GM19455 (cell line): ENCODE data around the gene POLDIP2.

Source experiments
- ATAC-seq: cut with Tn5 transposase; IDR thresholded peaks from one replicate; pipeline ENCODE4 v1.9.1; 2021; ENCODE audit not compliant: unreplicated experiment

The POLDIP2 gene, protein sequence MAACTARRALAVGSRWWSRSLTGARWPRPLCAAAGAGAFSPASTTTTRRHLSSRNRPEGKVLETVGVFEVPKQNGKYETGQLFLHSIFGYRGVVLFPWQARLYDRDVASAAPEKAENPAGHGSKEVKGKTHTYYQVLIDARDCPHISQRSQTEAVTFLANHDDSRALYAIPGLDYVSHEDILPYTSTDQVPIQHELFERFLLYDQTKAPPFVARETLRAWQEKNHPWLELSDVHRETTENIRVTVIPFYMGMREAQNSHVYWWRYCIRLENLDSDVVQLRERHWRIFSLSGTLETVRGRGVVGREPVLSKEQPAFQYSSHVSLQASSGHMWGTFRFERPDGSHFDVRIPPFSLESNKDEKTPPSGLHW

DNA sequence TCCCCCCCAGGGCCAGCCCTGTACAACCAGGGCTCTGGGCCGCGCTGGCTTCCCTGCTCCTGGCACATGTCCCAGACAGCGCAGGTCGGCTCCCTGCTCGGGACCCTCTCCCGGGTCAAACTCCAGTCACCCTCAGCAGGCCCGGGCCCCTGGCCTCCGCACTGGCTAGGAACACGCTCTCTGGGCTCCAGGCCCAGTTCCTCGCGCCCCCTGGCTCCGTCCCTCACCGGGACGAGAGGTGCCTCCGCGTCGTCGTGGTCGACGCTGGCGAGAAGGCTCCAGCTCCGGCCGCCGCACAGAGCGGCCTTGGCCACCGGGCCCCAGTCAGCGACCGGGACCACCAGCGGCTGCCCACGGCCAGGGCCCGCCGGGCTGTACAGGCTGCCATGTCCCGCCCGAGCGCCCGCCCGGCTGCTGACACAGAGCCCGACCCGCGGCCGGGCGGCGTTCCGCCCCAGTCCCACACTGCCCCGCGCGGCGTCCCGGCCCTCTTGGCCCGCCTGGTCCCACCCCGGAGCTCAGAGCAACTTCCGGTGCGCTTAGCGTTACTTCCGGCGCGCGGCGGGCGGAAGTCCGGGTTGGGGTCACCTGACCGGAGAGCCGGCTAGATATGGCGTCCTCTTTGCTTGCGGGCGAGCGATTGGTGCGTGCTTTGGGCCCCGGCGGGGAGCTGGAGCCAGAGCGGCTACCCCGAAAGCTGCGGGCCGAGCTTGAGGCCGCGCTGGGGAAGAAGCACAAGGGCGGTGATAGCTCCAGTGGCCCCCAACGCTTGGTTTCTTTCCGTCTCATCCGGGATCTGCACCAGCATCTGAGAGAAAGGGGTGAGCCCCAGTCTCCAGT lies at the start of gene POLDIP2:
Gene POLDIP2 (minus strand): TSS at position 467 of the 840 bp plus-strand sequence. CDS start 79 bp downstream, at position 388.
- peak; percentile 94 for ATAC-seq

DNA sequence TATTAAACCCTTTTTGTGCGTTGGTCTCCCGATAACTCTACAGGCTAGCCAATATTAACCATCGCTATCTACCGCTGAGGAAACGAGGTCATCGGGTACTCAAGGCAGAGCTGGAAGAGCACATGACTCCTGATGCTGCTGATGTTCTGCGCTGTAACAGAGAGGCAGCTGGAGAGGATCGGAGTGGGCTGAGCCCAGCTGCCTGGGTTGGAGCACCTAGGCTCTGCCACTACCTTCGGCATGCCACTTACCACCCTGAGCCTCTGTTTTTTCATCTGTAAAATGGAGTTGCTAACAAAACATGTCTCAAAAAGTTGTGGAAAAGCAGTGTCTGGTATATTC lies 49.1 kb upstream of the POLDIP2 start:
- ATAC-seq, result no peak

DNA sequence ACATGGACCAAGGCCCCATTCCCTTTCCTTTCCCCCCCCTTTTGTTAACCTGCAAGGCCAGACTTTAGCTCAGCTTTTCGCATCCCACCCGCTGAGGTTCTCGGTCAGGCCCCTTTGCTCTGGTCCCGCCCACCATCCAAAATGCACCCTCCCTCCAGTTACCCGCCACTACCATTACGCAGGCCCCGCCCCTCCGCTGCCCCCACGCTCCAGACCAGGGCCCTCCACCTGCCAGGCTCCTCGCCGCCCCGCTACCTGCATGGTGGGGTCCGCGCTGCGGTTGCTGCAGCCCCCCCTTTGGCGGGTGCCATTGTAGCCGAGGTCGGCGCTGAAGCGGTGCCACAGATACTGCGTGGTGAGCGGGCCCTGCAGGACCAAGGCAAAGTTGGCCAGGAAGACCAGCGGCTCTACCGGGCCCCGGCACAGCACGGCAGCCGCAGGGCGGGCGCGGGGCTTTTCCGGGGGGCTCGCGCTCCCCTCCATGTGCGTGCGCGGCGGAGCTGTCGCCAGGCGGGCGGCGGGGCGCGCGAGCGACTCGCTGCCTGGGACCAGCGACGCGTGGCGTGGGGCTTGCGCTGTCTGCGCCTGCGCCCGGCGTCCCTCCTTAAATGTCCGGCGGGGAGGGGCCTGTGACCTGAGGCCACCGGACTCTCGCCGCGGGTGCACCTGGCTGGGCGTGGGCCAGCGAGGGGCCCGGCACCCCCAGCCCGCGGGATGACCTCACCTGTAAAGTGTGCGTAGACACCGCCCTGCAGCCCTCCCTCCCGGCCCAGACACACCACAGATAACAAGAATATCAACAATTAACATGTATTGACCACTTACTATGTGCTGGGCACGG lies 48.5 kb upstream of the POLDIP2 start, which contains the start of gene SLC46A1:
Gene SLC46A1 (minus strand): TSS at position 581 of the 841 bp plus-strand sequence. CDS start 98 bp downstream, at position 483.
- peak; percentile 66 for ATAC-seq

DNA sequence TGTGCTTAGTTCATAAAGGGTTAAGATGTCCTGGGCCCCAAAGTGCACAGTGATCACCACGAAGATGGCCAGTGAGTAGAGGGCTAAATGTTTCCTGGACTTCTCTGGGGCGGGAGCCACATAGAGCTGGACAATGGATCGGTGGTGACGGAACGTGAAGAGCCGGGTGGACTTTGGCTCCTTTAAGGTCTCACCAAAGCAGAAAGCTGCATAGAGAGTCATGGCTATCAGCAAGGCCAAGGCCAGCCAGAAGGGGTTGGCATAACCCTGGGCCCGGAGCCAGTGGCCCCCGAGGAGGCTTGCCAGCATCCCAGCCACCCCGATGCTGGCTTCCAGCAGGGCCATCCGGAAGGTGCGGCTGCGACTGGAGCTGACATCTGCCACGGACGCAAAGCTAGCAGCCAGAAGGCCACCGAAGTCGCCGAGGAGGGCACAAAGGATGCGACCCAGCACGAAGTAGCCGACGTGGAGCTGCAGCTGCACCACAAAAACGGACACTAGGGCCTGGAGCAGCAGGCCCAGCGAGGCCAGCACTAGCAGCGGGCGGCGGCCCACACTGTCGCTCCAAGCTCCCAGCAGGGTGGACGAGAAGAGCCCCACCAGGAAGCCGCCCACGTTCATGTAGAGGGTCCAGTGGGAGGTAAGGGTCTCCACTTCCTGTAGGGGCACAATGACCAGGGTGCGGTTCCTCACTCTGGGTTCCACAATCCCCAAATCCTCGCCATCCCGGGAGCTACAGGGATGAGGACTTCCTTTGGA lies 47.7 kb upstream of the POLDIP2 start:
- ATAC-seq, result no peak

DNA sequence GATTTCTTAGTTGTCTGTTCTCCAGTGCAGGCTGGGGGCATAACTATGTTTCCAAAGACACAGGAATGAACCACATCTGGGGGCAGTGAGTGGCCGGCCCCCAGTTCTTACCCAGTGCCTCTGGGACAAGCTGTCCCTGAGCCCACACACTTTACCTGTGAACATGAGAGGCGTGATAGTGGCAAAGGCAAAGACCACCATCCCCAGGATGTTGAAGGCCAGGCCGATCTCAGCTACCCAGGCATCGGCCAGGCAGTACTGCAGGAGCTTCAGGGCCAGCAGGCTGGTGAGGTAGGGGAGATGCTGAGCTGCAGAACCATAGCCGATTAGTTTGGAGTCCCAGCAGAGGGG lies 47.1 kb upstream of the POLDIP2 start:
- ATAC-seq, result no peak

DNA sequence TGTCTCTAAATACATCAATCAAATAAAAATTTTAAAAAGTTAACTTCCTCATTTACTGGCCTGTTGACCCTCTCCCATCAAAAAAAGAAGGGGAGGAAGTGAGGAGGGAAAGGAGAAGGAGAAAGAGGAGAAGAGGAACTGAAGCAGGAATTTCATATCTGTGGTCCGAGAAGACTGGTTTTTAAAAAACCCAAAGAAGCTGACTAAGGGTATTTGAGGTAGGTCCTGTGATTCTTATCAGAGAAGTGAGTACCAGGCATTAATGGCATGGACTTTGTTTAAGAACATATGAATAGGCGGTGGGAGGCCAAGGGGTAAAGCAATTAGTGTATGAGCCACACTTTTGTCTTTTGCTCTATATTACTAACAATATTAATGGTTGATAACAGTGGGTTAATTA lies 46.7 kb upstream of the POLDIP2 start:
- no peak for ATAC-seq

DNA sequence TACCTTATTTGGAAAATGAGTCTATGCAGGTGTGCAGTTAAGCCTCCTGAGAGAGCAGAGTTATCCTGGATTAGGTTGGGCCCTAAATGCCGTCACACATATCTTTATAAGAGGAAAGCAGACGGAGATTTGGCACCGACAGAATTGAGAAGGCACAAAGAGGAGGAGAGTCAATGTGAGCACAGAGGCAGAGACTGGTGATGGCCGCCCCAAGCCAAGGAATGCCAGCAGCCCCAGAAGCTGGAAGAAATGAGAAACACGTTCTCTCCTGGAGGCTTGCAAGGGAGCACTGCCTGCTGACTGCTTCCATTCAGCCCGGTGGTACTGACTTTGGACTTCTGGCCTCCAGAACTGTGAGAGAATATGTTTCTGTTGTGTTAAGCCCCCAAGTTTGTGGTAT lies 45.5 kb upstream of the POLDIP2 start:
- no peak for ATAC-seq

DNA sequence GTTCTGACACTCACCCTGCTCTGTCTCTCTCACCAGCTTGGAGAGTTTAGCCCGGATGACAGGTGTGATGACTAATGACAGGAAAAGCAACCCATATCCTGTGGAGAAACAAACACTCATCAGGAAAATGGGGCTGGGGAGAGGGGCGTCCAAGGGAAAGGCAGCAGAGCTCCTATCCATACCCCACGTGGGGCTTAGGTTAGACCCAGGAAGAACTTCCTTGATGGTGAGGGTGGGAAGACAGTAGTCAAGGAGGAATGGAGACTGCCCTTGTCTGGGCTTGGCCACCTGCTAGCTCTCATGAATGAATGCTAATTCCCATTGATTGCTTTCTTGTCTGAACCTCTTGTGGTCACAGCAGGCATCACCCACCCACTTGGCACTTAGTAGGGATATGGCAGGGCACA lies 44.9 kb upstream of the POLDIP2 start:
- ATAC-seq, result no peak

DNA sequence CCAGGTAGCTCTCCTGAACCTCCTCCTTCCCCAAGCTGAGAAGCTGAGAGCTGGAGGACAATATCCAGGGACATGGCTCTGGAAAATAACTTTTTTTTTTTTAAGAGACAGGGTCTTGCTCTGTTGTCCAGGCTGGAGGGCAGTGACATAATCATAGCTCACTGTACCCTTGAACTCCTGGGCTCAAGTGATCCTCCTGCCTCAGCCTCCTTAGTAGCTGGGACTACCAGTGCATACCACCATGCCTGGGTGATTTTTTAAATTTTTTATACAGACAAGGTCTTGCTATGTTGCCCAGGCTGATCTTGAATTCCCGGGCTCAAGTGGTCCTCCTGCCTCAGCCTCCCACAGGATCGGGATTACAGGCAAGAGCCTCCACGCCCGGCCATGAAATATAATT lies 42.5 kb upstream of the POLDIP2 start:
- ATAC-seq, result no peak

DNA sequence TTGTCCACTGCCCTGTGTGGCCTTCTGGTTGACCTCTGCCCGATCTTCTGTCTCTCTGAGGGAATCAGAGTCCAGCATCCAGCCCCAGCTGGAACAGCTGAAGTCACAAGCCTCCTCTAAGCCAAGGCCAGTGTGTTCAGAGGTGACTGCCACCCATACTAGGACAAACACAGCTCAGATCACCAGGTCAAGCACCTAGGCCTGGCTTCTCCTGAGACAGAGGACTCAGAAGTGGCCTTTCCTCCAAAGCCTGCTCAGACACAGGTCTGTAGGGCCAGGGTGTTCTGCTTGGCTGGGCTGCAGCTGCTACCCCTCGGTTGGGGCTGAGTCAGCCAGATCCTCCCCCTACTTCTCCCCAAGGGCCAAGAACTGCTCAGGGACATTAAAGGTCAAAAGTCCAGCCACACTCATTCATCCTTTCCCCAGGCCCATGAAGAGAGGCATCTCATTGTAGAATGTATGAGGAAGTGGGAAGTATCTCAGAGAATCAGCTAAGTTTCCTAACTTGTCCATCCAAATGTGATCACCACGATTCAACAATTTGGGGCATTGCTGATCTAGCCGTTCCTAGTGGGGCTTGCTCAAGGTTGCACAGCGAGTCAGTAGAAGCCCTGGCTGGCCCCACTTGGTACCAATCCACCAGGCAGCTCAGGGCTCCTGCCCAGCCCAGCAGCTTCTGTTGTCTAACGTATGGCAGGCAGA lies 41.1 kb upstream of the POLDIP2 start:
- no peak for ATAC-seq

DNA sequence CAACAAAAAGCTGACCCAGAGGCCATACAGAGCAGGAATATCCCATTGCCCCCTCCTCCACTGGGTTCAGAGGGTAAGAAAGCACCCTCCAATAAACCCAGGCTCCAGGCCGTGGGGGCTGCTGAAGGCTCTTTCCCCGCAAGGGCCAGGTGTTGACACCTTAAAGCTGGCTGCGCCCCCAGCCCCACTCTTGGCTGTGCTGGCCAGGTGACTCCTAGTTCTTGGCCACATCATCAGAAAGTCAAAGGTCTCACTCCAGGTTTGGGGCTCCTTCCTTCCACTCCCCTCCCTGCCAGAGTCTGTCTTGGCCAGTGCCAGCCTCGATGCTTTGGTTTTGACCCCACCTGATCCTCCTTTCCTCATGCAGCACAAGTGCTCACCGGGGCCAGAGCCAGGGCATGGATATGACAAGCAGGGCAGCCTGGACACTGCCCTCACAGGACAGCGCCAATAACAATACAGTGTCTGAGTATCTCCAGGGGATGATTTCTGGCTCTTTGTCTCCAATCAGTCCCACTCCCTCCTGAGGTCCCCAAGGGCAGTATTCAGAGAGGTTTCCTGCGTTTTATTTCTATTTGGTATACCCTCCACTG lies 40.5 kb upstream of the POLDIP2 start:
- ATAC-seq, result no peak

DNA sequence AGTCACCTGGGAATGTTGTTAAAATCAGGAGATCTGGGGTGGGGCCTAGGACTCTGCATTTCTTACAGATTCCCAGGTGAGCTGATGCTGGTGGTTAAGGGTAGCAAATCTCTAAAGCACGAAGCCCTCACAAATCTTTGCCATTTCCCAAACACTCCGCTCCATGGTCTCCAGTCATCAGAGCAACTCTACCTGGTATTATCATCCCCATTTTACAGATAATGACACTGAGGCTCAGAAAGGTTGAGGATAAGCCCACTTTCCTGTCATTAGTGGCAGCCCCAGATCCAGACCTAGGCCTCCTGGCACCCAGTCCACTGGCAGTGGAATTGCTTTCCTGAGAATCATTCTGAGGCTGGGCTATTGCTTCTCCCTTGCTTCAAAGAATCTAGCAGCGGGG lies 39.9 kb upstream of the POLDIP2 start:
- no peak for ATAC-seq

DNA sequence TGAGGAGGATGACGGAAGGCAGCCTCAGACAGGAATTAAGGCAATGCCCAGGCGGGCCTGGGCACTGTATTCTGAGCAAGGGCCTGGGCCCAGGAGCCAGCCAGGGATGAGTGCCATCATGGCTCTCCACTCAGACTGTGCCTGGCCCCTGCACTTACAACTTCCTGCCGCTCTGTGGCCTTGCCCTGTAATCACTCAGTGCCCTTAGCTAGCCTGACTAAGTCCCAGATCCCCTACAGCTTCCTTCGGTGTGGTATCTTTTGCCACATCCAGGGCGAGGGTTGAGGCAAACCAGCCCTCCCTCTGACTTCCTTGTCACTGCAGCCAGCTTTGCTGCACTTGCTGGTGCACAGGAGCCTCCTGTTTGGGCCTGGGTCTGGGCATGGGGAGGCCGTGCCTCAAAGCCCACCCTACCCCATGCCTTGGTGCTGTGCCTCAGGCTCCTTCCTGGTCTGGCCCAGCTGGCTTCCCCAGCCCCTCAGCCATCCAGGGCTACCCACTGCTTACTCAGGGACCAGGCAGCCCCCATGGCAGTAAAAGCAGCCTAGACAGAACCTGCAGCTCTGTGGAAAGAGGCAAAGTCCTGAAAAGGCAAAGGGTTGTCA lies 39.4 kb upstream of the POLDIP2 start:
- ATAC-seq, result no peak

DNA sequence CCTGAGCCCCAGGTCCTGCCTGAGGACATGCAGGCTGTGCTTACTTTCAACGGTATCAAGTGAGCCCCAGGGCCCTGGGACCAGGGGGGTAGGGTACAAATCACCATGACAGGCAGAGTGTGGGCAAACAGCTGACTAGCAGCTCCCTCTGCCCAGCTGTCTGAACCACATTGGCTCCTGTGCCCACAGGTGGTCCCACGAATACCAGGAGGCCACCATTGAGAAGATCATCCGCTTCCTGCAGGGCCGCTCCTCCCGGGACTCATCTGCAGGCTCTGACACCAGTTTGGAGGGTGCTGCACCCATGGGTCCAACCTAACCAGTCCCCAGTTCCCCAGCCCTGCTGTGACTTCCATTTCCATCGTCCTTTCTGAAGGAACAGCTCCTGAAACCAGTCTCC lies 38.6 kb upstream of the POLDIP2 start:
- ATAC-seq, result no peak

DNA sequence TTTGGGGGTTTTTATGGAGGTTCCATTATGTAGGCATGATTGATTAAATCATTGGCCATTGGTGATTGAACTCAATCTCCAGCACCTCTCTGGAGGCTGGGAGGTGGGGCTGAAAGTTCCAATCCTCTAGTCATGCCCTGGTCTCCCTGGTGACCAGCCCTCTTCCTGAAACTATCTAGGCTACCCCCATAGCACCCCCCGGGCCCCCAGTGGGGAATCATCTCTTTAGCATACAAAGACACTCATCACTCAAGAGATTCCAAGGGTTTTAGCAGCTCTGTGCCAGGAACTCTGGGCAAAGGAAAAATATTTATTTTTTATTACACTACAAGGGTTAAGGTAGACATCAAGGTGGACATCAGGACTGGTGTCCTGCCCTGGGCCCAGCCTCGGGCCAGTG lies 38.1 kb upstream of the POLDIP2 start:
- no peak for ATAC-seq

DNA sequence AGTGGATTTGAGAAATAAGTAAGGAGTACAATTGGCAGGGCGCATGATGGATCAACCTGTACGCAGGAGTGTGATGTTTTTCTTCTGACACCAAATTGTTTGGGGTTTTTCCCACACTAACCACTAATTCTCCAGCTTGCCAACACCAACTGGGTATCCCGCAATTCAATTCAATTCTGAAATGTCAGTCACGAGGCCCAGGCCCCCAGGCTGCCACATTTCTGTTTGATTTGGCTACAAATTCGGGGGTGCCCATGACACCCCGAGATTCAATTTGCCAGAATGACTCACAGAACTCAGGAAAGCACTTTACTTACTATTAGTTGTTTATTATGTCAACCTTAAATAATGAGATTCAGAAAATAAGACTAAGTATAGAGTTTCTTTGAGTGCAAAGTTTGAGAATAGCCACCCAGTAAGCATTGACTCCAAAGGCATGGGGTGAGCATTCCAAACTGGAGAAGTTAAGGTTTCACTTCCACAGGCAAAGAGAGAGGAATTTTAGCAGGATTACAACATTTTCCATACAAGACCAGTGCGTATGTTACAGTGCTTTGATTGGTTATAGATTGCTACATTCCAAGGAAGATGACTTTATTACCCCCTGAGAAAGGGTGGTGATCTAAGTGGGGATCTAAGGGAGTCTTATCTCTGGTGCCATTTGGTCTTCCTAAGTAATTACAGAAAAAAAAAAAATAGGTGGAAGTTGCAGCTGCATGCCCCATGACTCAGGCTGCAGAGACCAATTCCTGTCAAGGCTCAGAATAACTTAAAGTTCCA lies 37.2 kb upstream of the POLDIP2 start:
- ATAC-seq, result no peak

DNA sequence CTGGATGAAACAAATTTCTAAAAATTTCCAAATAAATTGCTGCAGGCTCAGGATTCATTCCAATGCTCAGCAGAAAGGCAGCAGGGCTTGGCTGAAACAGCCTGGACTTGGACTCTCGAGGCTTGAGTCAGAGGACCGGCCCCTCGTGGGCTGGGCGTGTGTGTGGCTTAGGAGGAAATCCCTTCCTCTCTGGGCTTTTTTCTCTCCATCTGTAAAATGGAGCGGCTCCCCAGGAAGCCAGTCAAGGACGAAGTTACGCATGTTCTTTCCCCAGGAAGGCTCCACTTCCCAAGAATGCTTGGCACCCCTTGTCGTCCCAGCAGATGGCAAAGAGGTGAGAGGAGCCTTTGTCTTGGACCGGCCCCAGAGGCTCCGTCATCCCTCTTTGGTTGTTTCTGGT lies 35.2 kb upstream of the POLDIP2 start:
- ATAC-seq, result no peak

DNA sequence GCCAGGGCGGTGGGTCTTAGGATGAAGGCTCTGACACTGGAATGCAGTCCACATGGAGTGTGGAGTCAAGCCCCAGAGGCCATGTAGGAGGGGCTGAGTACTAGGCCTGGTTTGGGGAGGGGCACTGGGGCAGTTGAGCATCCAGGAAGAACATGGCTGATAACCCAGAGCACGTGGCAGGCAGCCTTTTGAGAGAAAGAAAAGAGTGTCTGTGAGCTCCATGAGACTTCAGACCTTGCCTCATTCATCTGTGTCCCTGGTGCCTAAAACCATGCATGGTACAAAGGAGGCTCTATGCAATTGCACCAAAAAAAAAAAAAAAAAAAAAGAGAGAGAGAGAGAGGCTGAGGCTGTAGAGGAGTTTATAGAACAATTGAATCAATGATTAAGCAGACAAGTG lies 34.1 kb upstream of the POLDIP2 start:
- ATAC-seq, result no peak

DNA sequence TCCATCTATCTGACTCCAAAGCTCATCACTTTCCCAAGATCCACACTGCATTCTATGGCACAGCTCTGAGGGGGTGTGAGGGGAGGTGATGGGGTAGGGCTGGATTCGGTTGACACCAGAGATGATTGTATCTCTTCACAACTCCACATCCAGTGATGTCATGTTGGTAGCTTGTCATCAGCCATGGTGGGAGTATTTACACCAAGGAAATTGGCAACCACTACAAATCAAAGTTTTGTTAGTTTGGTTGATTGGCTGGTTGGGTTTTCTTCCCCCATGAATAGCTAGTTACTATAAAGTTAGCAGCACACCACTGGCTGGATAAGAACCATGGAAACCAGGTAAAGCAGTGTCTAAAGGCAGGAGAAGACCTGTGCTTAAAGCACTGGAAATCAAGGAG lies 33.7 kb upstream of the POLDIP2 start:
- ATAC-seq, result no peak
